AG04449 (cell line): ENCODE results near the gene CLCN1.

ENCODE experiments used
- CTCF ChIA-PET: fragments of 350-600 bp; formaldehyde crosslinking; extraction: SDS; loops from one replicate; lab custom pipeline; 2021; ENCODE audit warnings: antibody characterized with exemption; lab: Yijun Ruan, JAX
- POLR2A ChIA-PET: fragments of 400-600, 350-600 bp; formaldehyde crosslinking; extraction: SDS; loops from one replicate; lab custom pipeline; 2020; ENCODE audit warnings: antibody characterized with exemption, inconsistent platforms; lab: Yijun Ruan, JAX
- DNase-seq: peaks from one replicate; pipeline ENCODE4 v3.0.0-alpha.2; 2010; ENCODE audit warnings: low read depth, low spot score
- H3K4me3 ChIP-seq: 2 replicates; pipeline ENCODE4 v1.5.1; 2011; ENCODE audit warnings: low read depth, mild to moderate bottlenecking, control low read depth, low read length
- CTCF ChIP-seq: IDR thresholded peaks from one replicate; pipeline ENCODE4 v1.5.1; 2011; ENCODE audit warnings: mild to moderate bottlenecking, moderate library complexity, low read length, control low read depth, inconsistent platforms; ENCODE audit not compliant: insufficient read depth; ENCODE audit errors: missing control alignments

CLCN1 gene

GRCh38 chr7:143360788-143361551 is 45.1 kb downstream of the CLCN1 start:
- TF ChIP-seq CTCF, result no peak
- ChIA-PET CTCF (interaction anchor here (0.7 to 2.3 kb wide), 3 partner anchors 8 to 19 kb away, joined by 4 to 9 read pairs (median 8); no protein-coding TSS in a partner anchor), POLR2A (no interaction called here)
- H3K4me3 ChIP-seq, result no peak overlapping the region
- DNase-seq, result no peak

GRCh38 chr7:143361552-143362130 is 45.7 kb downstream of the CLCN1 start:
- no peak for DNase-seq
- ChIA-PET POLR2A (no interaction called here), CTCF (no interaction called here)
- no peak for TF ChIP-seq CTCF
- H3K4me3 ChIP-seq, result peak overlapping the region; percentile 65

GRCh38 chr7:143362131-143363015 is 46.5 kb downstream of the CLCN1 start, which contains the start of gene FAM131B:
Gene FAM131B, minus strand, starts transcription at chr7:143362713. Its CDS starts 110 bp downstream, at chr7:143362603.
- H3K4me3 ChIP-seq, result peak within 1 kb of the TSS; percentile 65
- TF ChIP-seq CTCF, result no peak
- ChIA-PET POLR2A (no interaction called here), CTCF (no interaction called here)
- DNase-seq, result no peak

- ChIA-PET POLR2A (no interaction called here), CTCF (interaction anchor here (1.7 kb wide), 1 partner anchor 11 kb away, joined by 4 read pairs; no protein-coding TSS in a partner anchor)
- H3K4me3 ChIP-seq, result peak overlapping the region; percentile 65
- no peak for TF ChIP-seq CTCF
- no peak for DNase-seq
These were observed 47.4 kb downstream of the CLCN1 start for GRCh38 chr7:143363016-143363937.

DNA sequence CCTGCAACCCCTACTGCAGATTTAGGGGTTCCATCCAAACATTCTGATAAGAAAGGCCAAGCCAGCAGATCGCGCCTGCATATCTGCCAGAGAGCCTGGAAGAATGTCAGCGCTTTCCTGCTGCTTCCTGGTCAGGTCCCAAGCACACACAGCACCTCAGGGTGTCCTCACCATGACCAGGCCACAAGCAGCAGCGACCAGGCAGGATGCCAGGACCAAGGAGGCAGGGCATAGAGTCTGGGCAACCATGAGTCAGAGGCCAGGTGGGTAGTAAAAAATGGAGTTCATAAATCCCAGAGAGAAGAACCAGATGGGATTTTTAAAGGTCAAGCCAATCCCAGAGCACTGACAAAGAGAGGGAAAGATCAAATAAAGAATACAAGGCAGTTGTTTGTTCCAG is 52.1 kb downstream of the CLCN1 start:
- ChIA-PET POLR2A (no interaction called here), CTCF (interaction anchor here (1.3 to 7.0 kb wide), 4 partner anchors 8 to 128 kb away, joined by 4 to 70 read pairs (median 9); partner anchors contain the start of gene ZYX)
- TF ChIP-seq CTCF, result no peak
- H3K4me3 ChIP-seq, result no peak overlapping the region
- DNase-seq, result no peak
